Lung (tissue), 12 donors: ENCODE results near the gene METTL8. TPM values are rescaled to one million over a fixed set of nuclear protein-coding genes. Genes with fewer than 3 reads are reported as not detected.

Experiments used
- ATAC-seq: fragments of 200-7000 bp; cut with Tn5 transposase; one replicate; pipeline ENCODE4 v1.9.1; 2020; ENCODE audit warnings: moderate number of reproducible peaks; ENCODE audit not compliant: insufficient read depth, low FRiP score
- DNase-seq, 3 donors: peaks; one replicate each; pipeline ENCODE4 v3.0.0-alpha.2; 2013 to 2017
- H3K27ac ChIP-seq, 2 donors: one replicate each; pipeline ENCODE4 v1.5.1; 2013; ENCODE audit warnings: mild to moderate bottlenecking in 2 of 2, moderate library complexity in 2 of 2, control low read depth in 1 of 2, inconsistent platforms in 1 of 2, low read depth in 1 of 2, low read length in 1 of 2
- H3K27me3 ChIP-seq, 3 donors: one replicate each; pipeline ENCODE4 v1.5.1; 2013; ENCODE audit warnings: low read length in 2 of 3; ENCODE audit not compliant: control insufficient read depth in 3 of 3, insufficient read depth in 3 of 3
- H3K36me3 ChIP-seq, 4 donors: one replicate each; pipeline ENCODE4 v1.5.1; 2013; ENCODE audit warnings: low read length in 4 of 4, mild to moderate bottlenecking in 1 of 4, moderate library complexity in 1 of 4; ENCODE audit not compliant: control insufficient read depth in 4 of 4, insufficient read depth in 4 of 4
- H3K4me1 ChIP-seq, 5 donors: one replicate each; pipeline ENCODE4 v1.5.1; 2013; ENCODE audit warnings: low read length in 5 of 5, mild to moderate bottlenecking in 2 of 5, moderate library complexity in 1 of 5; ENCODE audit not compliant: control insufficient read depth in 5 of 5, insufficient read depth in 5 of 5
- H3K4me3 ChIP-seq: one replicate; pipeline ENCODE4 v1.5.1; 2013; ENCODE audit warnings: mild to moderate bottlenecking, control low read depth, moderate library complexity
- H3K9ac ChIP-seq, 2 donors: one replicate each; pipeline ENCODE4 v1.5.1; 2013; ENCODE audit warnings: low read length in 2 of 2, control low read depth in 1 of 2; ENCODE audit not compliant: insufficient read depth in 1 of 2
- H3K9me3 ChIP-seq, 4 donors: one replicate each; pipeline ENCODE4 v1.5.1; 2013; ENCODE audit warnings: low read length in 3 of 4, mild to moderate bottlenecking in 1 of 4, moderate library complexity in 1 of 4; ENCODE audit not compliant: control insufficient read depth in 4 of 4, insufficient read depth in 3 of 4
- CTCF ChIP-seq: IDR thresholded peaks from 2 replicates; pipeline ENCODE4 v1.5.1; 2012; ENCODE audit warnings: mild to moderate bottlenecking; ENCODE audit errors: control extremely low read depth, extremely low read depth
- WGBS, 2 donors: extraction: QIAGEN DNeasy Blood & Tissue Kit; methylation state at CpG; one replicate each; pipeline ENCODE4 v1.1.7; 2013; 5-methylcytosine and 5-hydroxymethylcytosine counted together
- polyA plus RNA-seq, 2 donors: library from polyadenylated mRNA; stranded (reverse); fragments of 200-250 nt; gene quantifications; one replicate each; pipeline ENCODE4 v1.2.1, GENCODE V29; 2013
- total RNA-seq, 2 donors: library from RNA; depleted of rRNA in 1 of 2; stranded (reverse); fragments of >200 nt in 1 of 2; gene quantifications; one replicate each; pipeline ENCODE4 v1.2.1, GENCODE V29; 2014 to 2021
- donor health status: control.
- donor health status: control.
- donor health status: Bipolar disorder and iron deficiency.
- donor health status: healthy.
- donor health status: DM: yes; HTN: yes; CAD: no.

The METTL8 gene
- total and polyA plus RNA-seq, 4 donors: 4.9 to 9.3 (median 8.5) TPM

- WGBS, 2 donors: 91% methylated on average over 3 of the region's 3 CpGs
- DNase-seq: no peak
- ATAC-seq: no peak
- Histone ChIP-seq H3K36me3 (no peaks in the 10 kb centered on the region), H3K4me3 (no peak overlapping the region), H3K27ac (no peak overlapping the region), H3K4me1 (no peaks in the 10 kb centered on the region), H3K27me3 (no peaks in the 10 kb centered on the region), H3K9ac (no peak overlapping the region), H3K9me3 (no peaks in the 10 kb centered on the region)
- no peak for TF ChIP-seq CTCF
Observed at GRCh38 chr2:171289991-171290390, 143.8 kb downstream of the METTL8 start.

- Histone ChIP-seq H3K9me3 (no peaks in the 10 kb centered on the region), H3K27ac (no peak overlapping the region), H3K4me1 (no peaks in the 10 kb centered on the region), H3K4me3 (no peak overlapping the region), H3K27me3 (no peaks in the 10 kb centered on the region), H3K9ac (no peak overlapping the region), H3K36me3 (no peaks in the 10 kb centered on the region)
- ATAC-seq (no peak), DNase-seq (no peak)
- TF ChIP-seq CTCF: no peak
Observed at GRCh38 chr2:171289316-171289715, 144.5 kb downstream of the METTL8 start.

- no peak for DNase-seq
- Histone ChIP-seq H3K4me3 (no peak overlapping the region), H3K36me3 (no peaks in the 10 kb centered on the region), H3K27me3 (no peaks in the 10 kb centered on the region), H3K4me1 (no peaks in the 10 kb centered on the region), H3K9me3 (no peaks in the 10 kb centered on the region), H3K9ac (no peak overlapping the region), H3K27ac (no peak overlapping the region)
- no peak for TF ChIP-seq CTCF
- WGBS, 2 donors: 33 to 41% methylated on average over 4 of the region's 4 CpGs
- ATAC-seq: no peak
Observed at GRCh38 chr2:171287611-171288010, 146.2 kb downstream of the METTL8 start.

GRCh38 chr2:171287036-171287571 lies 146.7 kb downstream of the METTL8 start:
- no peaks in the 10 kb centered on the region for H3K27me3 ChIP-seq
- H3K27ac ChIP-seq: no peak overlapping the region
- no peaks in the 10 kb centered on the region for H3K4me1 ChIP-seq
- no peak overlapping the region for H3K9ac ChIP-seq
- ATAC-seq: no peak
- no peak overlapping the region for H3K4me3 ChIP-seq
- TF ChIP-seq CTCF: no peak
- no peaks in the 10 kb centered on the region for H3K36me3 ChIP-seq
- DNase-seq: peak in 1 of 3 donors; percentile 13
- no peaks in the 10 kb centered on the region for H3K9me3 ChIP-seq
